ENCODE measurements around the gene GPATCH11.

GPATCH11 gene

DNA sequence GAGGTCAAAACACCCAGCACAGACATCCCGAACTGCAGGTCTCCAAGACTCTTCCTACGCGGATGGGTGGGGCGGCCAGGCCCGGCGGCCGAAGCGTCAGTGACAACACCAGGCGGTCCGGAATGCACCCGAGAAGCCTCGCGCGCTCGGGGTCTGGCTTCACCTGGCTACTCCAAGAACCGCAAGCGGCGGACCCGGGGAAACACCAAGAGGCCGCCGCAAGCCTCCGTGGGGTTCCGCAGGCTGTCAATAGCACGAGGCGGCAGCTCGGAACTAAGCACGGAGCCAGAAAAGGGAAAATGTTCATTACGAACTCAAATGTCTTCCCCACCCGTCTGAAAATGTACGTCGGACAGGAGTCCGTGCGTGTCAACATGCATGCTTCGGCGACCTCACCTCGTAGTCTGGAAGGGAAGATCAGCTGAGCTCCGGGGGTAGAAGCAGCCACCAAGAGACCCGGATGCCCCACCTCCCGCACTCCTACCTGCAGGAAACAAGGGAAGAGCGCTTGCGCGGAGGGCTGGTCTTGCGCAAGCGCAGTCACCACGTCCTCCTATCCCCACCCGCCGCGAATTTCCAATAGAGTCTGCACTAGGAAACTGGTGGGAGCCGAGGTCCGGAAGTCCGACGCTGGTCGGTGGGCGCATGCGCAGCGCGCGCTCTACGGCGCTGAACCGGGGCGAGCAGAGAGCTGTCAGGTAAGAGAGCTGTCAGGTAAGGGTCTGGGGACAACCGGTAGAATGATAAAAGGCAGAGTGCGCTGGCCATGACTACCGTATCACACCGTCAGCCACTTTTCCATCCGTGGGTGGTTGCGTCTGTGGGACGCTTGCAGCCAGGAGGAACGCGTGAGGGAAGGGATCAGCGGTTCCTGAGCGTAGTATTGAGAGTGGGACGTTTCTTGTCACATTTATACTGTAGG is at the start of gene GPATCH11, which contains the start of gene HEATR5B:
GPATCH11 (plus strand) TSS at position 646 of the 922 bp plus-strand sequence. CDS start 3,864 bp downstream, outside the sequence.
HEATR5B (minus strand) TSS at position 500 of the 922 bp plus-strand sequence. CDS start 958 bp downstream, outside the sequence.
- peak; percentile 97 for DNase-seq

DNA sequence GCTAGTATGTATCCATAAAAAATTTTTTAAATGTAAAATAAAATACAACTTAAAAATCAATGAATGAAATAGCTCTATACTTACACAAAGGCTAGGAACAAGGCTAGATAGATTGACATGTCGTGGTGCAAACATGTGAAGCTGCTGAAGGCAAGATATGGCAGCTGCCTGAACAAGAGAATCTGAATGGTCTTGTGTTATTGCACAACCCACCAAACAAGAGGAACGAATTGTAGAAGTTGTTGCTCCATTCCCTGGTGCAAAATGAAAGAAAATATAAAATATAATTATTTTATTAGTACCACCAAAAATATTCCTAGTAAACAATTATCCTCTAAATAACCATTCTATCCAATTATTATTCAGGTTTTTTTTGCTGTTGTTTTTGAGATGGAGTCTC is 46.5 kb upstream of the GPATCH11 start:
- DNase-seq: no peak

- no peak for DNase-seq
Observed at GRCh38 chr2:37039580-37039979, 44.7 kb upstream of the GPATCH11 start.

- no peak for DNase-seq
Observed at GRCh38 chr2:37052600-37053332, 31.6 kb upstream of the GPATCH11 start.

DNA sequence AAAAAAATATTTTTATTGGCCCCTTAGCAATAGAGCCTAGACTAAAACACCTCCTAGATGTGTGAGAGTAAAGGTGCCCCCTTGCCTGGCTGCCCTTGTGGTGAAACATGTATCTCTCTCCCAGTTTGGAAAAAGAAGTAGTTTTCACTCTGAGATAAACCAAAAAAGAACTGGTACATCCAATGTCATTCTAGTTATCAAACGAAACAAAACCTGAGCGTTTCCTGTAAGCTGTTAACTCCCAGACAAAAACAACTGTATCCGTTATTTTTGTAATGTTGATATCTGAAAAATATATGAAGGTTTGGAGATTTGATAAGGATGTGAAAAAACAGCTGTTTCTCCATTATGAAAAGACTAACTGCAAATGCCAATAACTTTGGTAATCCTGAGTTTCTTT is 24.5 kb upstream of the GPATCH11 start:
- DNase-seq: no peak

- no peak for DNase-seq
Observed at GRCh38 chr2:37060446-37060845, 23.9 kb upstream of the GPATCH11 start.

DNA sequence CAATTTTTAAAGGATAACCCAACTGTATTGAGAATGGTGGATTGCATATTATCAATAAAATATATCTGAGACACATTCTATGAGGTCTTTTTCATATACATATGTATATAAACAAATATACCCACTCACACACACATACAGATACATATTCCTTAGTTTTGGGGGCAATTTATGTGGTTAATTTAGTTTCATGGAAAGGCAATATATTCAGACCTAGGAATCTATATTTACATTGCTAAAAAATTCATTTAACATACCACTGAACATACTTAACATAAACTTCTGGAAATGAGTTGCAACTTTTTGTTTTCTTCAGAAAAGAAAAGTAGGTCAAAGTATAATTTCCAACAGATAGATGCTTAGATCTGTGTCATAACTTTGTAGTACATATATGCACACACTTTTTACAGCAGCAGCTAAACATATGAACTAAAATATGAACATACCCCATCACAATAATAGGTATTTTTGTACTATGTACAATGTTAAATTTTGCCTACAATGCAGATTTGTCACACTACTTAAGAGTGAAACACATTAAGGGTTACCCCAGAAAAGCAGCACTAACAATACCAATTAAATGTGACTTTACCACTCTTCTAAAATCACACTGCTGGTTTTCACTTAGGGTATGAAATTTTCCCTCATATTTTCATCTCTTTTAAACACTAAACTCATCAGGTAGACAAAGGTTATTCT is 23.2 kb upstream of the GPATCH11 start:
- no peak for DNase-seq

- no peak for DNase-seq
Observed at GRCh38 chr2:37061776-37062175, 22.5 kb upstream of the GPATCH11 start.

DNA sequence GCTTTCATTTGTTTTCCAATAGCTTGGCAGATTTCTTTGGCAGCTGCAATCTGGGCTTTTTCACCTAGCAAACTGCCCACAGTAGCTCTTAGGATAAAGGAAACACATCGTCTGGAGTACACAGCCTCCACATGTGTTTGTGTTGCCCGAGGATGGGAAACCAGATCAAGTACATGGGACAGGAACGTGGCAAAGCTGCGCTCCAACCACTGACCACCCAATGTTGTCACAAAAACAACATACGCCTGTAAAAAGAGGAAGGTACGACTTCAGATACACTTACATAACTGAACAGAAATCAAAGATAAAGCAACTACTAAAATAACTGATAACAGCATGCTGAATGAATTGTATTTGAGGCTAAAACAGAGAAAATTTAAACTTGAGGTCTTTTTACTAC is 15.6 kb upstream of the GPATCH11 start:
- no peak for DNase-seq

DNA sequence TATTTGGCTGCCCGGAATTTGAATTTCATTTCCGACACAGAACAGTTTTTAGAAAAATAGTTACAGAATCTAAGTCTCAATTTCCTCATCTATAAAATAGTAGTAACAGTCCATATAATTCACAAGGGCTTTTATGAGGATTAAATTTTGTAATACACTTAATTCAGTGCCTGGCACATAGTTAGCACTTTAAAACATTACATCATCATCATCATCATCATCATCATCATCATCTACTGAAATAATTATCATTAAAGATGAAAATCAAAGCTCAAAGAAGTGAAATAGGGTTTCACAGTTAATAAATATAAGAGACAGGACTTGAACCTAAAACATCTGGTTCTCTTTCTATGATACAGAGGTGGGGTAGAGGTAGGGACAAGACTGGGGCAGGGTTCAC is 13.4 kb upstream of the GPATCH11 start:
- DNase-seq: no peak

DNA sequence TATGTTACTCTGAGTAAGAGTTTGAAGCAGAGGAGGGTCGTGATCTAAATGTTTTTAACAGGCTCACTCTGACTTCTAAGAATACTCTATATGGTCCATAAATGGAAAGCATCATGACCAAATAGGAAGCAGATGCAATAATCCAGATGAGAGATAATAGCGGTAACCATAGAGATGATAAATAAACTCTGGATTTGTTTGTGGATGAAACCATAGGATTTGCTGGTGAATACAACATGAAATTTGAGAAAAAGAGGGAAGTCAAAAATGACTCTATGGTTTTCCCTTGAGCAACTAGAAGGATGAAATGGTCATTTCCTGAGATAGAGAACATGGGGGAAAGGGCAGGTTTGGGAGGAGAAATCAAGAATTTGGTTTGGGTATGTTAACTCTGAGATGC is 4.1 kb upstream of the GPATCH11 start:
- DNase-seq: no peak

DNA sequence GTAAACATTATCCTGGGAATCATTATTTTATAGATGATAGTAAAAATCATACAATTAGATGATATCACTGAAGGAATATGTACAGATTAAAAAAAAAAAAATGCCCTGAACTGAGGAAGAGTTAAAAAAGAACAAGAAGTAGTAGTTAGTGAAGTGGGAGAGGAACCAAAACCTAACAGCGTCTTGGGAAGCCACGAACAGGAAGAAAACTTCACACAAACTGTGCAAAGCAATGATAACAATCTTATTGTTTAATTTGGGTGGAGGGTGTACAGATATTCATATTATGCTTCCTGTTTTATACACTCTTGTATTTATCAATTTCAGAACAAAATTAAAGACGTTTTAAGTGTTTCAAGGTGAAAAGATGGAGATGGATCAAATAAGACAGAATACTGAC is 3.6 kb upstream of the GPATCH11 start:
- no peak for DNase-seq

GRCh38 chr2:37084797-37085196 is 479 bp downstream of the GPATCH11 start:
- no peak for DNase-seq

- DNase-seq: no peak
Observed at GRCh38 chr2:37085731-37086147, 1.4 kb downstream of the GPATCH11 start.

DNA sequence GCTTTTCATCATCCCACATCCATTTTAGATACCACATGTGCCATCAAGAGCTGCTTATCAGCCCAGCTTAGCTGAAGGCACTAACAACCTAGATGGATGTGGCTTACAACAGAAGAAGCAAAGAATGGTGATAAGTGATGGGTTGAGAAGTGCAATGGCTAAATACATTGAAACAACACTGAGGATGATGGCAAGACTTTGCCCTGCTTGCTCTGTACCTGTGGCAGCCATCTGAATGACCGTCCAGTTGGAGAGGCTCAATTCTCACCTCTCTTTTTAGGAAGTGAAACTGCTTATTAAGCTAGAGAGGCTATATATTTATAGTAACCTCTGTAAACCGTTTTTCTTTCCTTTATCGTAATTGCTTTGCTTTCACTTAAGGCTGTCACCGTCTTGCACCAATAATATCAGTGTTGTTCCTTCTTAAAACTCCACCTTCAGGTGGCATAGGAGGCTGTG is 5.7 kb downstream of the GPATCH11 start:
- DNase-seq: no peak

- no peak for DNase-seq
Observed at GRCh38 chr2:37091873-37092272, 7.6 kb downstream of the GPATCH11 start.

GRCh38 chr2:37096568-37096967 is 12.2 kb downstream of the GPATCH11 start:
- DNase-seq: no peak

DNA sequence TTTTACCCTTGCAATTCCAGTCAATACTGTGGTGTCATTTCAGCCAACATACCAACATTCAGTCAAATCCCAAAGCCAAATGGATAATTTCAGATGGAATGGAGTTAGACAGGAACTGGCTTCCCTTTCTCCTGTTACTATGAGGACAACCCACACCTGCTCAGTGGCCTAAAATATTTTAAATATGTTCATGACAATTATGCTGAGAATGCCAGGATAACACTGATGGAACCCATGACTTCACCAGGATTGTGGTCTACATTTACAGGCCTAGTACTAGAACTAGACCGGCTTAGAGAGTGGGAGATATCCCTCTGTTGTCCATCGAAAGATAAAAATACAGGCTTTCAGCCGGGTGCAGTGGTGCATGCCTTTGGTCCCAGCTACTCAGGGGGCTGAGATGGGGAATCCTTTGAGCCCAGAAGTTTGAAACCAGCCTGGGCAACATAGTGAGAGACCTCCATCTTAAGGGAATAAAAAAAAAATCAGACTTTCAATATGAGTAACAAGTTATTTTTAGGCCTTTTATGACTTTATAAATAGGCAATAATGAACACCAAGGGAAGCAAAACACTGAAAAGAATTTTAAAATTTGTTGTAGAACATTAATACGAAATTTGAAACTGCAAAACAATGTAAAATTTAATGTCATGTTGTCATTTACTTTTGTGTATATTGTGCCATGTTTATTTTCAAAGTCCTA is 14.2 kb downstream of the GPATCH11 start:
- no peak for DNase-seq

DNA sequence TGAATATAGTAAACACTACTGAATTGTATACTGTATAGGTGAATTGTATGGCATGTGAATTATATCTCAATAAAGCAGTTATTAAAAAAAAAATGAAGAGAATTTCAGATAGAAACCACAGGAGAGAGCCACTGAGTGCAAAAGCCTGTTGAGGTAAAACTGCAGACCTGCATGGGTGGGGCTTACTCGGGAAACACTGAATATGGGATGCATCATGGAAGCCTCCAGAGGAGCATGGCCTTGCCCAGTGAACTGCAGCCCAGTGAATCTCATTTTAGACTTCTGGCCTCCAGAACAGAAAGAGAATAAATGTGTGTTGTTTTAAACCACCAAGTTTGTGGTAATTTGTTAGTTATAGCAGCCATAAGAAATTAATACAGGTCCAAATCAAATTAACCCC is 15.7 kb downstream of the GPATCH11 start:
- DNase-seq: no peak

- no peak for DNase-seq
Observed at GRCh38 chr2:37102588-37102987, 18.3 kb downstream of the GPATCH11 start.

DNA sequence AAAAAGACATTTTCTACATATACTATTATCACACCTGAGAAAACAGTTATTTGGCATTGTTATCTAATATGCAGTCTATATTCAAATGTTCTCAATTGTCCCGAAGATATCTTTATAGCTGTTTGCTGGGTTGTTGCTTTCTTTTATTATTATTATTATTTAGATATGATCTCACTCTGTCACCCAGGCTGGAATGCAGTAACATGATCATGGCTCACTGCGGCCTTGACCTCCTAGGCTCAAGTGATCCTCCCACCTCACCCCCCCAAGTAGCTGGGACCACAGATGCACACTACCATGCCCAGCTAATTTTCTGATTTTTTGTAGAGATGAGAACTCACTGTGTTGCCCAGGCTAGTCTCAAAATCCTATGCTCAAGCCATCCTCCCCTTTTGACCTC is 19.9 kb downstream of the GPATCH11 start:
- no peak for DNase-seq

DNA sequence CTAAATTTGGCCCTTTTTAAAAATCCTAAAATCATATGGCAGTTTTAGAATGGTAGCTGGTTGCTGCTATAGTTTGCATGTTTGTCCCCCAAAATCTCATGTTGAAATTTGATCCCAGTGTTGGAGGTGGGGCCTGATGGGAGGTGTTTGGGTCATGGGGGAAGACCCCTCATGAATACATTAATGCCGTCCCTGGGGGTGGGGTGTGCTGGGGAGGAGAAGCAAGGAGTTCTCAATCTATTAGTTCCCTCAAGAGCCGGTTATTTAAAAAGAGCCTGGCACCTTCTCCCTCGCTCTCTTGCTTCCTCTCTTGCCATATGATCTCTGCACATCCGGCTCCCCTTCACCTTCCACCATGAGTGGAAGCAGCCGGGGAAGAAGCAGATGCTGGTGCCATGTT is 20.8 kb downstream of the GPATCH11 start:
- no peak for DNase-seq

DNA sequence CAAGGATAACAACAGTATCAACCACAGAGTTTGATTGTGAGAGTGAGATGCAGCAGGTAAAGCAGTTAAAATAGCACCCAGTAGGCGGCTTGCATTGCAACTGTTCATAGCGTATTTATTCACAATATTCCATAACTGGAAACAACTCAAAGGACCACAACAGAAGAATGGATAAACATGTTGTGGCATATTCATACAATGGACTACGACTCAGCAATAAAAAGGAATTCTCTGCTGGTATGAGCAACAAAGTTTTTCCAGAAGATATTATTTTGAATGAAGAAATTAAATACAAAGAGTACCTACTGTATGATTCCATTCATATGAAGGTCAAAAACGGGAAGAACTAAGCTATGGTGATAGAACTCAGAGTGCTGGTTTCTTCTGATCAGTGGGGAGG is 25.2 kb downstream of the GPATCH11 start:
- no peak for DNase-seq
